ENCODE data around the gene CCDC196.
A peak's percentile ranks its signal among the peaks of the same experiment; 100 is the strongest.
"Not testable (repeated sequence)": the region's sequence is repeated elsewhere in the genome, so short reads cannot be mapped to it uniquely, and the experiment has no call there.

Gene CCDC196

DNA sequence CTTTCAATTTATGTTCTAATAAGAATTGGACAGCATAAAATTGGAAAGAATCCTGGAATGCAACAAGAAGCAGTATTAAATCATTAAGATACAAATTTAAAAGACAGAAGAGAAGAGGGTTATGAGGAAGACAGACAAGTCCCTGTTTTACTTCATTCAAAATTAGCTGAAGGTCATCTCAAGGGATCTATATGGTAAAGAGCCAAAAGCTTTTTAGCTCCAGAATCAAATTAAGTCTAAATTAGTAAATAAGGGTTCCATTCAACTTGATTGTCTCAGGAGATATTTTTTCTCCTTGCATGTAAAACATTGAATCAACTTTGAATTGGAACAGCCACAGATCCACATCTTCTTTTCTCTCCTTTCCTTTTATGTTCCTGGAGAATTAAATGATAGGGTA, 7.6 kb downstream of the CCDC196 start:
- no peak for FAIRE-seq
- no peak for DNase-seq (ENCODE audit: insufficient read length, low spot score)

GRCh38 chr14:66495218-66496098, 9.3 kb downstream of the CCDC196 start:
- DNase-seq (ENCODE audit: insufficient read length, low spot score) (peak; percentile 10), FAIRE-seq (peak; percentile 93)

GRCh38 chr14:66496188-66496807, 10.1 kb downstream of the CCDC196 start:
- peak; percentile 23 for FAIRE-seq
- no peak for DNase-seq (ENCODE audit: insufficient read length, low spot score)

GRCh38 chr14:66496911-66497310, 10.7 kb downstream of the CCDC196 start:
- no peak for DNase-seq (ENCODE audit: insufficient read length, low spot score)

GRCh38 chr14:66498311-66498710, 12.1 kb downstream of the CCDC196 start:
- DNase-seq (ENCODE audit: insufficient read length, low spot score), result no peak
- FAIRE-seq, result peak; percentile 39

More at GRCh38 chr14:66496911-66497310, 10.7 kb downstream of the CCDC196 start:
- FAIRE-seq, result no peak

- FAIRE-seq (no peak), DNase-seq (ENCODE audit: insufficient read length, low spot score) (no peak)
These were observed 15.4 kb downstream of the CCDC196 start for GRCh38 chr14:66501592-66501991.

- not testable (repeated sequence) for FAIRE-seq; DNase-seq (ENCODE audit: insufficient read length, low spot score)
These were observed 16.7 kb downstream of the CCDC196 start for GRCh38 chr14:66502836-66503235.

DNA sequence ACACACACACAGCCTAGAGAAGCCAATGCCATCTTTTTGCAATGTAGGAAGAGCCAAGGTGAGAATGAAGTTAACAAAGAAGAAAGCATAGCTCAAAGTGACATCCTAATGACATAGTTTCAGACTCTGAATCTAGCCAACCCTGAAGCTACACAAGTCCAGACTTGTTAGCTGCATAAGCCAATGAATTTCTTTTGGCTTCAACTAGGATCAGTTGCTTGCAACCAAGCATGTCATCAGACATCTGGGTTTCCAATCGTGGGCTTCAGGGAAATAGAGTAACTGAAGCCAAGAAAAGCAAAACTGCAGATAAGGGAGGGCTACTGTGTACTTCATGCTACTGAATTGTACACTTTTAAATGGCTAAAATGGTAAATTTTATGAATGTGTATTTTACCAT, 17.4 kb downstream of the CCDC196 start:
- no peak for DNase-seq (ENCODE audit: insufficient read length, low spot score)
- no peak for FAIRE-seq

DNA sequence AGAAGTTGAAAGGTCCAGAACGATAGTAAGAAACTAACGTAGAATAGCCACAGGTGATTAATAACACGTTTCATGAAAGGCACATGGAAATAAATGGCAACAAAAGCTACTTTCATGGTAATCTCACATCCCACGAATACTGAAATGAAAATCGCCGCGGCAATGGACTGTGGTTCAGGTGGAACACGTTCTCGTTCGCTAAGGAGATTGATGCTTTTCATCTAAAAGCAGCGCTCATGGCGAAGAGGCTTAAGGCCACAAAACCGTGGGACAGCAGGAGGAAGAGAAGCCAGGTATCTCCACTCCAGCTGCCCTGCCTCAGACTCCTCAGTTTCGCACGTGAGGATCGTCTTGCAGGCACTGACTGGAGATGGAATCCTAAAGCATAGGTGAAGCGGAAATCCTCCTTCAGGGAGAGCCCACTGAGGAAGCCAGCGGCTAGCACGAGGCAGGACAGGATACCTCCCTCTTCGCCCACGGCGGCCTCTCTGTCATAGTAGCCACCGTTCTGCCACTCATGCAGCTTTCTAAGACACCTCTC, 21.1 kb downstream of the CCDC196 start:
- no peak for DNase-seq (ENCODE audit: insufficient read length, low spot score)
- FAIRE-seq, result no peak

DNA sequence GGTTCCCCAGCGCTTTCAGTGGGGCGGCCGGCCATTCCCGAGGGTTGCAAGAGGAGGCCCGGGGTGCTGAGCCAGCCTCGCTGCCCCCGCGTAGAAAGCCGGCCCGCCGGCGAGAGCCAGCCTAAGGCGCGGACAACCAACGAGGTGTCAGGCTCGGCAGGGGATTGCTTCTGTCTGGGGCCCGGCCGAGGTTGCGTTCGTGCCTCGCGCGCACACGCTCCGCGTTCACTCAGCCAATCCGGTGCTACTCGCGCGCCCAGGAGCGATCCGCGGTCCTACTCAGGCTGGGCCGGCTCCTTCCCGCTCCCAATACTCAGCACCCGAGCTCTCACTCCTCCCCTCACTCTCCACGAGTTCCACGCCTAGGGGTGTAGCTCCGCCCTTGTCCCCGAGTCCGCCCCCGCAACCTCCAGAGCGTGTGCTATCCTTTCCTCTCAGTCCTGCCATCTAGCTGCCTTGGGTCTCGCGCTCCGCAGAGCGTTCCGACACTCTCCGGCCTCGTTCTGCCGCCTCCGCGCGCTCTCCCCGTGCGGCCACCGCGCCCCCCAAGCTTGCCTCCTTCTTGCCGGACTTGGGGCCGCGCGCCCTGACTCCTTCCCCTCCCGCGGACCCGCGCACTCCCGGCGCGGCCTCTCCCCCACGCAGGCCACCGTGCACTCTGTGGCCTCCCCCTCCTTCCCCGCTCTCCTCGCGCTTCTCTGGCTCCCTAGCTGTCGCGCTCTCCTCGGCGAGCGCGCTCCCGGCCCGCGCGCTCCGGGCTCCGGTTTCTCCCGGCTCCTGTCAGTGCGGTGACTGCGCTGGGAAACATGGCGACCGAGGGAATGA, 21.8 kb downstream of the CCDC196 start, which contains the start of gene GPHN:
TSS of gene GPHN (plus strand) at position 426 of the 825 bp plus-strand sequence.
- peak; percentile 54 for DNase-seq (ENCODE audit: insufficient read length, low spot score)
- FAIRE-seq, result peak; percentile 97

DNA sequence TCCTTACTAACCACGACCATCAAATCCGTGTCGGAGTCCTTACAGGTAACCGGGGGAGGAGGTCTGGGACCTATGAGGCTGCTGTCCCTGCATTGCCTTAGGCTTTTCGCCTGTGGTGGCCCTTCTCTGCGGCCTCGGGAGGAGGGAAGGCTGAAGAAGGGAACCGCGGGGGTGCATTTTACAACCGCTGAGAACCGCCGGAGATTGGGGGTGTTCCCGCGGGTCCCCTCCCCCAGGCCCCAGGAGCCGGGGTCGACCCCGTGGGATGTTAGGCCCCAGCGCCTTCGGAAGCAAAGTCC, 22.3 kb downstream of the CCDC196 start:
- FAIRE-seq (peak; percentile 4), DNase-seq (ENCODE audit: insufficient read length, low spot score) (no peak)

DNA sequence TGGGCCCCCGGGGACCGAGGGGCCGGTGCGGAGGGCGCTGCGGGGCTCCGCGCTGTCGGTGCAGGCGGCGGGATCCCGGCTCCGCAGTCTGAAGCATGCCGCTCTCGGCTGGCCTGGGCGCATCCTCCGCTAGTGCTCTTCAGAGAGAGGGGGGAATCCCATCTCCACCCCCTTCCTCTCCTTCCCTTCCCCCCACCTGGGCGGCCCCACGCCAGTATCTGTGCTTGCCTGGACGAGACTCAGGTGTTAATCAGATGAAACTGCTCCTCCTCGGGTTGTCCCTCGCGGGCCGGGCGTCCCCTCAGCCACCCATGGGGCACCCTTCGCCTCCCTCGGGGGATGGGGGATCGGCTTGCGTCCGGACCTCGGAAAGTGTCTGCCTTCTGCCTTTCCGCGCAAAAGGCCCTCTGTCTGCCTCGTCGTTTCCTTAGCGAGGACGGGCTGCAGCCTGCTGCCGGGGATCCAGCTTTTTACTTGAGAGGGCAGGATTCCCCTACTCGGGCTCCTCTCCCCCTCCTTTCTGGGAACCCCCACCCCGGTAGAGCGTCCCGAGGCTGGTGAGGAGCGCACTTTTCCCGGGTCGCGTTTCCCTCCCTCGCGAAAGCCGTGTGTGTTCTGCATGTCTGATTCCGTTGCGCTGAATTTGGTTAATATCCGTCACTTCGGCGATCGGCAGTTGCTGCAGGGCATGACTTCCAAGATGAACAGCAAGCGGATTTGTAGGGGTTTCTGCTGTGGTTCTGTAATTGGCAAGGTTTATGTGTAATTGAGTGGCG, 22.9 kb downstream of the CCDC196 start:
- no peak for DNase-seq (ENCODE audit: insufficient read length, low spot score)
- FAIRE-seq, result peak; percentile 87

DNA sequence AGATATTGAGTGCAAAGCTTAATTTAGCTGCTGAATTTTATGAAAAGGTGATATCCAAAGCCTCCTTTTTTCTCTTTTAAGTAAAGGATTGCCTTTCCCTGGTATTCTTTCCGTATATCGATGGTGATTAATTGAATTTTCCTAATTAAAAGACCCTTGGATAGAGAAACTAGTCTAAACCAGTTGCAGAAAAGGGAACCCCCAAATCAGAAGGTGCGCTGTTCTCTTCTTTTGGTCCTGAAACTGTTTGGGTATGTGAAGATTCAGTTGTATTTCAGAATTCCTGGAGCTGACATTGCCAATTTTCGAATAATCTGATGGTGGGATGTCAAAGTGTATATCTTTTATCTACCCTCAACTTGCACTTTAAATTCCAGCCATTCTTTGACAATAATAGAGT, 23.7 kb downstream of the CCDC196 start:
- DNase-seq (ENCODE audit: insufficient read length, low spot score), result no peak
- peak; percentile 67 for FAIRE-seq

- FAIRE-seq (peak; percentile 82), DNase-seq (ENCODE audit: insufficient read length, low spot score) (no peak)
These were observed 25.7 kb downstream of the CCDC196 start for GRCh38 chr14:66511849-66512248.

GRCh38 chr14:66514213-66514612, 28.0 kb downstream of the CCDC196 start:
- FAIRE-seq, result no peak
- DNase-seq (ENCODE audit: insufficient read length, low spot score), result no peak

GRCh38 chr14:66530526-66530925, 44.4 kb downstream of the CCDC196 start:
- DNase-seq (ENCODE audit: insufficient read length, low spot score) (no peak), FAIRE-seq (no peak)

DNA sequence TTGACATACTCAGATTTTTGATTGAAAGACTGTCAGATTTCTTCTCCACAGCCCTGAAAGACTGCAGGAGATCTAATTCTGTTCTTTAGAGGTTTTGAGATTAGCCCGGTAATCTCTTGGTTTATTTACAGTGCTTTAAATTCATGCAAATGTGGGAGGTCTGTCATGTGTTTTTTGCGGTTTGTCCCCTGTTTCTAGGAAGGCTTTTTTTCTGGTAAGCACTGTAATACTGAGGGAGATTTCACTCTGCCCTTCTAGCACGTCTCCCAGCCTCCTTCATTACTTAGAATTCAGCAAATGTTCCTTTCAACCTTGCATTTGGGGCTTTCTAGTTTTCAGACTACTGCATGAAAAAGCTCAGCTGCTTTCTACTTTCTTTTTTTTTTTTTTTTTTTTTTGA, 52.9 kb downstream of the CCDC196 start:
- DNase-seq (ENCODE audit: insufficient read length, low spot score) (no peak), FAIRE-seq (no peak)

DNA sequence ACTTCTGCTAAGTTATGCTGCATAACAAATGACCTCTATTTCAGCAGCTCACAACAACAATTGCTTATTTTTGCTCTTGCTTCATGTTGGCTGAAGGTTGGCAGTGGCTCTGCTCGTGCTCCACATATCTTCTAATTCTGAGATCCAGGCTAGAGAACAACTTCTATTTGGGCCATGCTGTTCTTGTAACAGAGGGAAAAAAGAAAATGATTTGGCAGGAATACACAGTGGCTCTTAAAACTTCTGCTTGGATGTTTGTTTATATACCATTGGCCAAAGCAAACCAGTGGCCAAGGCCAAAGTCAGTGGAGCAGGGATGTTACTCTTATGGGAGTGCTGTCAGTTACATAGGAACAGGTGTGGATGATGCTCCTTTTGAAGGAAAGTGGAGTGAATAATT, 53.9 kb downstream of the CCDC196 start:
- FAIRE-seq (no peak), DNase-seq (ENCODE audit: insufficient read length, low spot score) (no peak)

- FAIRE-seq (peak; percentile 4), DNase-seq (ENCODE audit: insufficient read length, low spot score) (no peak)
These were observed 55.5 kb downstream of the CCDC196 start for GRCh38 chr14:66541627-66542026.

DNA sequence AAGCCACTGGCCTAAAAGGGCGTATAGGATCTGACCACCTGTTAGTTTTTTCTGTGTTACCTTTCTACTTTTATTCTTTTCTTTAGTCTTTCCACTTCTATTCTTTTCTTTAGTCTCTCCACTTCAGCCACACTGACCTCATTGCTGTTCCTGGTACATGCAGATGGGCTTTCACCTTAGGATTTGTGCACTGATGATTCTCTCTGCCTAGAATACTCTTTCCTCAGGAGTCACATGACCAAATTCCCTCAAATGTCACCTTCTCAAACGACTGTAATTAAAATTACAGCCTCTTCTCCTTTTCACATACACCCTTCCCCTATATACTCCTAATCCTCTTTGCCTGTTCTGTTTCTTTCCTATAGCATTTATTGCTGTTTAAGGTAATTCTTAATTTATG, 57.8 kb downstream of the CCDC196 start:
- FAIRE-seq (no peak), DNase-seq (ENCODE audit: insufficient read length, low spot score) (no peak)
